T-helper 9 cell (primary cell): Measurements from ENCODE around the gene TBC1D23.
"Not testable (repeated sequence)": the region's sequence is repeated elsewhere in the genome, so short reads cannot be mapped to it uniquely, and the experiment has no call there.

Experiments used
- DNase-seq: peaks from one replicate; pipeline ENCODE4 v3.0.0-alpha.2; 2020

Gene TBC1D23

DNA sequence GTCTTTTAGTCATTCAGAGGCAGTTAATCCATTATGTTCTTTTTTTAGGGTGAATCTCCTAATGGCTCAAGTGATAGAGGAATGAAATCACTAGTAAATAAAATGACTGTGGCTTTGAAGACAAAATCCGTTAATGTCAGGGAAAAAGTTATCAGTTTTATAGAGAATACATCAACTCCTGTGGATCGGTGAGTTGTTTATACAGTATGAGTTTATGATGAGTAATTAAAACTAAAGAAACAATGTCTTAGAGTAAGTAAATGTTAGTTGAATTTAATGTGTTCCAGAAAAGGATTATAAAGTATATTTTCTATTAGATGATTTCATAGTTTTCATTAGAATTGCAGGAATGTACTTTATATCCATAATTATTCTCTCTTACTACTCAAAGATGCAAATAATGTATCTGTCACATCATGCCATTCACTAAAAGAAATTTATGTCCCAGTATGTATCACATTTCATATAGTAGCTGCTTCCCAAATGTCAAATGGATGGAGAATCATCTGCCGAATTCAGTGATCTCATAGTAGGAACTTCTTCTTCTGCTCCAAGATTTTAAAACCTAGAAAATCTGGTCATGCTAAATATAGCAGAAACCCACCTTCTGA is 49.7 kb downstream of the TBC1D23 start:
- no peak for DNase-seq

DNA sequence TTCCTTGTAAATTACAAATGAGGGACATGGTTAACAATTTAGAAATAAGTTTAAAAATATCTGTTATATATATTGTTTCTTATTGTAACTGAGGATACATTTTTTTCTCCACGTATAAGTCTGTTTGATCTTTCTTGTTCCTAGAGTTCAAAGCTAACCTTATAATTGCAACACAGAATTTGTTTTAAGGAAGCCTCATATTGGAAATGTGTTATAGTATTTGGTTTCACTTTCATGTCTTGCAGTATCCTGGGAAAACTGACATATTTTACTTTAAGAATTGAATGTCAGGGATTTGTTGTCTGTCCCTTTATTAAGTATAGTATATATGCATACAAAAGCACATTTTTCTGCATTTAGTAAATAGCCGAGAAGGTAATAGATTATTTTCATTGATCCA is 50.2 kb downstream of the TBC1D23 start:
- DNase-seq, result no peak

DNA sequence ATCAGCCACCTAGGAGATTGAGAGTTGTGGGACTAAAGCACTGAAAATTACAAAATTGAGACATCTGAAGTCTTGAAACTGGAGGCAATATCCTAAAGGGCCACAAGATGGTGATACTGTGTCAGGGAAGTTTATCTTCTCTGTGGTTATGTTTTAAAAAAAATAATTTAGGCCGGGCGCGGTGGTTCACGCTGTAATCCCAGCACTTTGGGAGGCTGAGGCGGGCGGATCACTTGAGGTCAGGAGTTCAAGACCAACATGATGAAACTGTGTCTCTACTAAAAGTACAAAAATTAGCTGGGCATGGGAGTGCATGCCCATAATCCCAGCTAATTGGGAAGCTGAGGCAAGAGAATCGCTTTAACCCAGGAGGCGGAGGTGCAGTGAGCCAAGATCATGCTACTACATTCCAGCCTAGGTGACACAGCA is 55.9 kb downstream of the TBC1D23 start:
- DNase-seq, result no peak

DNA sequence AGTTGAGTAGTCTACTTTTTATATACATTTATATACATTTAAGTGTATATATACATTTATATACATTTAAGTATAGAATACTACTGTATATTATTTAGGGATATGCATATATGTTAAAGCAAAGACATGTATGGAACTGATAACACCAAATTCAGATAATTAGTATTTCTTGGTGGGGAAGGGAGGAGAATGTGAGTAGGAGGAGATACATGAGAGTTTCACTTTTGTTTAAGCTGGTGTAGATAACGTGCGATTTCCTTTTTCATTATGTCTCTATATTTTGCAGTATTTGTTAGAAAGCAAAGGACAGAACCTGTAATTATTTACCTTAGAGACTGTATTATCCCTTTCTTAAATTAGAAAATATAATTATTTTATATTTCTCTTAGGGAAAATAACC is 57.1 kb downstream of the TBC1D23 start:
- DNase-seq, result no peak

DNA sequence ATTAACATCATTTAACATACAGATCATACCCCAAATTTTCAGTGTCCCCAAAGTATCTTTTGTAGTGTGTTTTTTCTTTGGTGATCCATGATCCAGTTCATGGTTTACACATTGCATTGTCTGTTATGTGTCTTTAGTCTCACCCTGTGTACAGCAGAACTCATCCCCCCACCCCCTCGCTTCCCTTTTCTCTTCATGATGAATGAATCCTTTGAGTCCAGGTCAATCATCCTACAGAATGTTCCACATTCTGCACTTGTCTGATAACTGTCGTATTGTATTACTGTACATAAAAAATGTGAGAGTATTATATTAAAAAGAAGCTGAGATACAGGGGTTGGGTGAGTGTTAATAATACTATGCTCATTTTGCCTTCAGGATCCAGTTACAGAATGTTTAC is 59.2 kb downstream of the TBC1D23 start:
- DNase-seq, result no peak

DNA sequence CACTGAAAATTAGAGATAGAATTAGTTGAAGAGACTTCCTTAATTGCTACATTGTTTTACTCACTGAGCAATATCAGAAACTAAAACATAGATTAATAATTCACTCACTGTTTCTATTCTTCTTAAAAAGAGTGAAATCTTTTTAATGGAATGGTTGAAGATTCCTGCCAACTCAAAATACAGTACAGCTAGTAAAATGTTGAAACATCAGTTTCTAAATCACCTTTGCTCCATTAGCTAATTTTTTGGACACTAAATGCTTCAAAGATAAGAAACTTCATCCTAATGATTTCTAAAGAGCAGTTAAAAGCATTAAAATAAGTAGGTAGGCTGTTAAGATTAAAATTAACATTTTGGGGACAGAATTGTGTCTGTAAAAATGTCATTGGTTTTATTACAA is 63.3 kb downstream of the TBC1D23 start:
- no peak for DNase-seq

DNA sequence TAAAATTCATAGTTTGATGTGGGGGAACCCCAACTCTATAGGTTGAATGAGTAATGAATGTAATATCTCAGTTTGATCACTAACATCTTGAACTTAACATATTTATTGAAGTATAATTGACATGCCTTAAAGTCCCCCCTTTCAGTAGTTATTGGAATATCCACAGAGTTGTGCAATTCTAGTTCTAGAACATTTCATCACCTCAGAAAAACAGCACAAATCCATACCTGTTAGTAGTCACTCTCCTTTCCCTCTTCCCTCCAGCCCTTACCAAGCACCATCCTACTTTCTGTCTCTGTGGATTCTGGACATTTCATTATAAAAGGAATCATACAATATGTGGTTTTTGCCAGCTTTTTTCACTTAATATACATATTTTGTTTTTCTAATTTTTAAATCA is 65.0 kb downstream of the TBC1D23 start:
- no peak for DNase-seq

DNA sequence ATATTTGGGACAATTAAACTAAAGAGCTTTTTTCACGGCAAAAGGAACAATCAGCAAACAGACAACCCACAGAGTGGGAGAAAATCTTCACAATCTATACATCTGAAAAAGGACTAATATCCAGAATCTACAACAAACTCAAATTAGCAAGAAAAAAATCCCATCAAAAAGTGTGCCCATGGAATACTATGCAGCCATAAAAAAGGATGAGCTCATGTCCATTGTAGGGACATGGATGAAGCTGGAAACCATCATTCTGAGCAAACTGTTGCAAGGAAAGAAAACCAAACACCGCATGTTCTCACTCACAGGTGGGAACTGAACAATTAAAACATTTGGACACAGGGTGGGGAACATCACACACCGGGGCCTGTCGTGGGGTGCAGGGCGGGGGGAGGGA is 66.6 kb downstream of the TBC1D23 start:
- DNase-seq, result not testable (repeated sequence)

DNA sequence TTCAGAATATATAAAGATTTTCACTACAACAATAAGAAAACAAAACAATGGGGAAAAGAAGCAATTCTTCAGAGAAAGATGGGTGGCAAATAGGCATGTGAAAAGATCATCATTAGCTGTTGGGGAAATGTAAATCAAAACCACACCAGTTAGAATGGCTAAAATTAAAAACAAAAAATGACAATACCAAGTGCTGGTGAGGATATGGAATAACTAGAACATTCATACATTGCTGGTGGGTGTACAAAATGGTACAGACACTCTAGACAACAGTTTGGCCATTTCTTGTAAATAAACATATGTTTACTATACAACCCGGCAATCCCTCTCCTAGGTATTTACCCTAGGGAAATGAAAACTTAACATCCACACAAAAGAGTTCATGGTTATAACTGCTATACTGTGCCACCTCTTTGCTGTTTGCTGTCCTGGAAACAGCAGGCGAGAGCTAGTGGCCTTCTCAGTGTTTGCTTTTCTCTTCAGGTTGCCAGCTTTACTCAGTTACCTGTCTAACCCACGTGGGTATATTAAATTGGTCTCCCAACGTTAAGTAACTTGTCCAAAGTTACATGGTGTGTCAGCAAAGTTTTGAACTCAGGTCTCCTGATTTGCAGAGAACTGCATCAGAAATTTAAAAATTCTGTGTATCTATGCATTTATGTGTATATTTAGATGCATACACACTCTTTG is 69.2 kb downstream of the TBC1D23 start:
- no peak for DNase-seq

DNA sequence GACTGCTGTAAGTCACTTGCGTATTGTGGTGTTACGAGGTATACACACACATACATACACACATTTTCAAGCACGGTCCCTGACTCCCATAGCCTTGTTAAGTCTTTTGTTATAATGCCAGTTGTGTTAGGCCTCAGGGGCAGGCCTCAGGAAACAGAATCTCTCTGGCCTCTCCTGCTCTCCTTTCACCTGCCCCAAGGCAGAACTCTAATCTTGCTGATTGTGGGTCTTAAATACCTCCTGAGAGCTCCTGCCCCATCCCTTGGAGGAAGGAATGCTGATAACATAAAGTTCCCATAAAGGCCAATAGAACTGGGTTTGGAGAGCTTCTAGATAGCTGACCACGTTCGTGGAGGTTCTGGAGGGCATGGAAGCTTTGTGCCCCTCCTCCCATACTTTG is 69.9 kb downstream of the TBC1D23 start:
- no peak for DNase-seq

DNA sequence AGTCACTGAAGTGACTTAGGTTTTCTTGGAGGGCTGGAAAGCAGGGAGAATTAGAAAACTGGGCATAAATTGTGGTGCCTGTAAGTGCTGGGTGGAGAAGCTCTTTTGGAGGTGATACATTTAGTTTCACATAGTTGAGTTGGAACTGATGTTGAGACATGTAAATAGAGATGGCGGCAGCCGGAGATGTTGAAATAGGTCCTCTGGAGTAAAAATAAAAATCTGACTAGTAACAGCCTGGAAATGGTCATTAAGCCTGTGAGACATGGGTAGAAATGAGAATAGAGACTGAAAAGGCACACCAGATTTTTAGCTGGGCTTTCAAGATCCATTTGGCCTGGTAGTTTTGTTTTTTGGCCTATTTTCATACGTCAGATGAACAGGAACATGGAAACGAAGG is 70.9 kb downstream of the TBC1D23 start:
- no peak for DNase-seq

DNA sequence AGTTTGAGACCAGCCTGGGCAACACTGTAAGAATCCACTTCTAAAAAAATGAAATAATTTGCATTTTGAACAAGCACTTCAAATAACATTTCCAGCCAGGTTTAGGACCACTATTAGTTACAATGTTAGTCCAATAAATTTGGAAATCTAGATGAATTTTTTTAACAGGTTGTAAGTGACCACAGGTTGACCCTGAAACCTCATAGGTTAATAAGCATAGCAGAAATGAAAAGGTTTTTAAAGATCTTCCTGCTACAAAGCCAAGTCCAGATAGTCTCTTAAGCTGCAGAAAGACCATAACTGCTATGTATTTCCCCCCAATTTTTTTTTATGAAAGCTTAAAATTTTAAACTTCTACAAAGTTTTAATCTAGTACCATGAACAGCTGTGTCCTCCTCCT is 72.3 kb downstream of the TBC1D23 start:
- DNase-seq, result no peak

DNA sequence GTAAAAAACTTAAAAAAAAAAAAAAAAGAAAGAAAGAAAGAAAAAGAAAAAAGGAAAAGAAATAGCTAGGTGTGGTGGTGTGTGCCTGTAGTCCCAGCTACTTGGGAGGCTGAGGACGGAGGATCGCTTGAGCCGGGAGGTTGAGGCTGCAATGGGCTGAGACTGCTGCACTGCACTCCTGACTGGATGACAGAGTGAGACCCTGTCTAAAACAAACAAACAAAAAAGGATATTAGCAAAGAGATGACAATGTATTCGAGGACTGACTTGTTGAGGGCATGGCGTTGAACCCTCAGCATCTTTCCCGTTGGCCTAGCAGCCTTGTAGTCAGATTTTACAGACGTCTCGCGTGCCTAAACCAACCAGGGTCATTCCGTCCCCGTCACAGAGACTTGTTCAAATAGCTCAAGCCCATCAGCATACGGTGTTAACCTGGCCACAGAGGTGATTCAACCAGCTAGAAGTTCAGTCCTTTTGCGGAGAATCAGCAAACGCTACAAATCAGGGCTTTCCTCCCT is 73.2 kb downstream of the TBC1D23 start:
- no peak for DNase-seq

DNA sequence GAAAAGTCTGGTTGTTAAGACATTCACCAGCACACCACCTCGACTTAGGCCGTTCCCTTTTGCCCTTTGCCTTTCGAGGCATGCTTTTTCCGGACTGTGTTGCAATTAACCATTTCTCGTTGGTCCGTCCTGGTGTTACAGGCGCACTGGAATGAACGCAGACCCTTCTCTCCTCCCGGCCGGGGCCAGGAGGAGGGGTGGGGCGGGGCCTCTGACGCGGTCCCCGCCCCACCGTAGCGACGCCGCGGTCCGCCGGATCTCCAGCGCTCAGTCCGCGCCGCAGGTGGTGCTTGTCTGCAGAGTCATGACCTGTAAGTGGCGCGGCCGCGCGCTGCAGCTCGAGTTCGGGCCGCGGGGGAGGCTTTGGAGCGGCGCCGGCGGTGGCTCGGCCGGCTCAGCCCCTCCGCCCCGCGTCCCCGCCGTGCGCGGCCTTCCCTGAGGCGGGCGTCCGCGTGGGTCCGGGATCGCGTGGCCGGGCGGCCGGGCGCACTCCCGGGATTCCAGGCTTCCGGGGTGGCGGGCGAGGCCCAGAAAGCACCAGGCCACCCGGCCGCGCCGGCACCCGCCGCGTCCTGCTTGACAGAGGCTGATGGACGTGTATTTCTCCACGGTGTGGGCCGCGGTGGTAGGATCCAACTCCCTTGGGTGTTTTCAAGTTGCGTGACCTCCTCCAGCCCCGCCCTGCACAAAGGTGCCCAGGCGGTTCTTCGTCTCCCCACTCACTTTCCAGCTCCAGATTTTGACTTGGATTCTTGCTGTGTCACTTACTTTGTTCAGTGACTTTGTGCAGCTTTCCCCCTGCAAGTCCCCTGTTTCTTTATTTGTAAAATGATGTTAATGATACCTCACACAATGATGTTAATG is 73.9 kb downstream of the TBC1D23 start, which contains the start of gene NIT2:
Gene NIT2, plus strand, starts transcription at position 270 of the 864 bp plus-strand sequence. Its CDS starts 35 bp downstream, at position 305.
- DNase-seq, result peak; percentile 71

DNA sequence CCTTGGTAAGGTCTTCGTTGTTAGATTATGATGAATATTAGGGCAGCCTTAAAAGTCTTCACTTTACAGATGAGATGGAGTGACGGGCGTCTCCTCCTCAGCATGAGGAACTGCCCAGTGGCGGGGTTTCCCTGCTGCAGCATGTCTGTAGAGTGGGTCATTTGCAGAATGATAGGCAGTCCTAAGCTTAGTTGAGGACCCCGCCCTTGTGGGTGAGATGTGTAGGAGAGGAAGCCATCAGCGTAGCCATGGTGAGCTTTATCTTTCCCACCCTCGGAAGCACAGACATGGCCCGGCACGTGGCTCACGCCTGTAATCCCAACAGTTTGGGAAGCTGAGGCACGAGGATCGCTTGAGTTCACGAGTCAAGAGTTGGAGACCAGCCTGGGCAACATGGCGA is 74.6 kb downstream of the TBC1D23 start:
- DNase-seq, result no peak

DNA sequence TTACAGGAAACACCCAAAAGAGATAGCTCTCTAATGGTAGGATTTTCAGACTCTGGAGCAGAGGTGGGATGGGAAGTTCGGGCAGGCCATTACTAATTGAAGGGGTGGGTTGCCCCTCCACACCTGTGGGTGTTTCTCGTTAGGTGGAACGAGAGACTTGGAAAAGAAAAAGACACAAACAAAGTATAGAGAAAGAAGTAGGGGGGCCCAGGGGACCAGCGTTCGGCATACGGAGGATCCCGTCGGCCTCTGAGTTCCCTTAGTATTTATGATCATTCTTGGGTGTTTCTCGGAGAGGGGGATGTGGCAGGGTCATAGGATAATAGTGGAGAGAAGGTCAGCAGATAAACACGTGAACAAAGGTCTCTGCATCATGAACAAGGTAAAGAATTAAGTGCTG is 75.4 kb downstream of the TBC1D23 start:
- DNase-seq, result not testable (repeated sequence)

DNA sequence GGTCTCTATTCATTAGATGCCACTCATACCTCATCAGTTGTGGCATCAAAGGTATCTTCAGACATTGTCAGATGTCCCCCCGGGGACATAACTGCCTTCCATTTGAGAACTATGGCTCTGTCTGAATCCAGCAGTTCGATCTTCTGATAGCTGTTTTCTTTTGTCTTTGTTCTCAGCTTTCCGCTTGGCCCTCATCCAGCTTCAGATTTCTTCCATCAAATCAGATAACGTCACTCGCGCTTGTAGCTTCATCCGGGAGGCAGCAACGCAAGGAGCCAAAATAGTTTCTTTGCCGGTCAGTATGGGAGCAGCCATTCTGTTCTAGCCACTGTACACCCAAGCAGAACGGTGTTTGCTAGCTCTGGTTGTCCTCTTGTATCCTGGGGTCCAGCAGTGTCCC is 78.1 kb downstream of the TBC1D23 start:
- no peak for DNase-seq

DNA sequence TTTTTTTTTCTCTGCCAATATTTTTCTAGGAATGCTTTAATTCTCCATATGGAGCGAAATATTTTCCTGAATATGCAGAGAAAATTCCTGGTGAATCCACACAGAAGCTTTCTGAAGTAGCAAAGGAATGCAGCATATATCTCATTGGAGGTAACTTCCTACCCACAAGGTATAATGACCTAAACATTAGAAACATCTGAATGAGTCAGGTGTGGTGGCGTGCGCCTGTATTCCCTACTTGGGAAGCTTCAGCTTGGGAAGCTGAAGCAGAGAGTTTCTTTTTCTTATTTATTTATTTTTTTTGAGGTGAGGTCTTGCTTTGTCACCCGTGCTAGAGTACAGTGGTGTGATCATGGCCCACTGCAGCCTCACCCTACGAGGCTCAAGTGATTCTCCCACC is 79.0 kb downstream of the TBC1D23 start:
- DNase-seq, result no peak

DNA sequence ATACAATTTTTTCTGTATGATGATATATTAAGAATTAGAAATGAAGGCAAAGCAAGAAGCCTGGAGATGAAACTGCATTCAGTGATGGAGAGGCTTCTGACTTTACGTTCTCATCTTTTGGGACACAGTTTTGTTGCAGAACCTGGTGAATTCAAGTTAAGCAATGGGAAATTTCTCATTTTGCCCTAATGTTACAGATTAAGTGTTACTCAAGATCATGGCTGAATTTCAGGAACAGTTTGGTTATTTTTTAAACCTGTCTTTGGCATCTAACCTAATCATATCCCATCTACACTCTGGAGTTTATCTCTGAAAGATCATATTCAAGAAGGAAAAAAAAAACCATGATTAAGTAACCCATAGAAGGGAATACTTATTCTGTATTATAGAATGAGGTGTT is 79.7 kb downstream of the TBC1D23 start:
- no peak for DNase-seq

DNA sequence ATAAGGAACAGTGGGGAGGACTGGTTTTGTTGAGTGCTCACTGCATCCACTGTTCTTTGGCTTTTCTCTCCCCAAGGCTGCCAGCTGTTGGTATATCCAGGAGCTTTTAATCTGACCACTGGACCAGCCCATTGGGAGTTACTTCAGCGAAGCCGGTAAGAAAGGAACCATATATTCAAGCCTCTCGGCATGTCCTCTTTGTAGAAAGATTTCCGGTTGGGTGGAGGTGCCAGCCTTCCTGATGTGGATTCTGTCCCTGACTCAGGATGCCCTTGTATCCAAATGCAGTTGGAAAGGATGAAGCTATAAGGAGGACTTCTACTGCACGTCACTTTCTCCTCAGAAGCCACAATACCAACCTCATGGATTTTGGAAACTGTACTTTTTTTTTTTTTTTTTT is 87.9 kb downstream of the TBC1D23 start:
- no peak for DNase-seq

DNA sequence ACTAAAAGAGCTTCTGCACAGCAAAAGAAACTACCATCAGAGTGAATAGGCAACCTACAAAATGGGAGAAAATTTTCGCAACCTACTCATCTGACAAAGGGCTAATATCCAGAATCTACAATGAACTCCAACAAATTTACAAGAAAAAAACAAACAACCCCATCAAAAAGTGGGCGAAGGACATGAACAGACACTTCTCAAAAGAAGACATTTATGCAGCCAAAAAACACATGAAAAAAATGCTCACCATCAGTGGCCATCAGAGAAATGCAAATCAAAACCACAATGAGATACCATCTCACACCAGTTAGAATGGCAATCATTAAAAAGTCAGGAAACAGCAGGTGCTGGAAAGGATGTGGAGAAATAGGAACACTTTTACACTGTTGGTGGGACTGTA is 91.0 kb downstream of the TBC1D23 start:
- not testable (repeated sequence) for DNase-seq

DNA sequence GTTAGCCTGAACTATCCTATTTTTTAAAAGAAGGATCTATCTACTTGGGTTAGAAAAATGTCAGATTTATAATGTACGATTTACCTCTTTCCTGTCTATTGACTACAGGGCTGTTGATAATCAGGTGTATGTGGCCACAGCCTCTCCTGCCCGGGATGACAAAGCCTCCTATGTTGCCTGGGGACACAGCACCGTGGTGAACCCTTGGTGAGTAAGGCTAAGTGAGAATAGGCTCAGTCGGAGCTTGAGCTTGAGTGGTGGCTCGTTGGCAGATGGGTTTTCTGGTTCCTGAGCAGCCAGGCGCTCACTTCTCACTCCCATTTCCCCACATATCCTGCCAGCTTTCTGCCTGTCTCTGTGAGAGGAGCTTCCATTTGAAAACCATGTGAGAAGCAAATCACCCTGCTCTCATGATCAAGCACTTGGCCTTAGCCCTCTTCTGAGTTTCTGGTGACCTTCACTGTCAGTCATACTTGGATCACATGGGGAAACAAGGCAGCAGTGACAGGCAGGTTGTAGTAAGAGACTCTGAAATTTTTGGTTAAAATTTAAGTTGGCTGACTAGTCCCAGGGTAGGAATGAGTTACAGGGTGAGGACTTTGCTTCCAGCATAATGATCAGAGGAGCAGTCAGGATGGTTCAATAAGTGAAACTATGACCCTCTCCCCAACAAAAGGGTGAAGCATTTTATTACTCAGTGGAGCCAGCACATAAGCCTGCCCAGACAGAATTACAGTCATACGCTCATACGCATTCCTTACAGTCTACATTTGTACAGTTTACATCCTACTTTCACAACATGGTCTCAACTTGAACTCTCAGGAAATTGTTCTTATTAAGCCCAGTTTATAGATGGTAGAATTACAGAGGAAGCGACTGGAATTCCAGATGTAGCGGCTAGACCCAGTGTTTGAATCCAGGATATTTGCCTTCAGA is 91.8 kb downstream of the TBC1D23 start:
- no peak for DNase-seq
